DMS79 treated with DMSO at 0.1 percent for 48 hours (cell line): ENCODE results near the gene HOATZ.

Experiments used
- DNase-seq: peaks from one replicate; lab custom pipeline; 2025; lab: John Stamatoyannopoulos, UW

Gene HOATZ

DNA sequence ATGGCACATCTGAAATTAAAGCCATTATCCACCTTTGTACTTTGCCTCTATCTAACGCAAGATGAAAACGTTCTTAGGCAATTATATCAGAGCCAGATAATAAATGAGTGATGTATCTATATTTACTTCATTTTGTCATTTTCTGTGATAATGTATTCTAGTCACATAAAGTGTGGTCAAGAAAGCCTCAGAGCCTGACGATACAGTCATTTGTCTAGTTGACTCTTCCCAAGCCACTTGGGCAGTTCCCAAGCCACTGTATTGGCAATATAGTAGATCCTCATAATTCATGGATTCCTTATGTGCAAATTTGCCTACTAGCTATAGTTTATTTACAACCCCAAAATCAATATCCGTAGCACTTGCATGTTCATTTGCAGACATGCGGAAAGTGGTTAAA, 7.8 kb downstream of the HOATZ start:
- no peak for DNase-seq

DNA sequence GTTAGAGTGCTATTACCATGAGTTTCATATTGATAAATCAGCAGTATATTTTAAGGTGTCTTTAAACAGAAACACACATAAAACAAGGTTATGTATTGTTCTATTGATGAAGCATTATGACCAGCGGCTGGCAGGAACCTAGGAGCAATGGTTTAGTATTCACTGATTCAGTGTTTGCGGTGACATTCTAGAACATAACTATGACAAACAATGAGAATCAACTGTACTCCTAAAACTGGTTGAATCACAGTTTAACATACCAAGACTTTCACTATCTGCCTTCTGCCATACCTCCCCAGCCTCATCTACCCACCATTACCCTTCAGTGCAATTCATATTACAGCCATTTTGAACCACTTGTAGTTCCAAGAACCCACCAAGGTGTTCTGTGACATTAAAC, 8.8 kb downstream of the HOATZ start:
- no peak for DNase-seq

DNA sequence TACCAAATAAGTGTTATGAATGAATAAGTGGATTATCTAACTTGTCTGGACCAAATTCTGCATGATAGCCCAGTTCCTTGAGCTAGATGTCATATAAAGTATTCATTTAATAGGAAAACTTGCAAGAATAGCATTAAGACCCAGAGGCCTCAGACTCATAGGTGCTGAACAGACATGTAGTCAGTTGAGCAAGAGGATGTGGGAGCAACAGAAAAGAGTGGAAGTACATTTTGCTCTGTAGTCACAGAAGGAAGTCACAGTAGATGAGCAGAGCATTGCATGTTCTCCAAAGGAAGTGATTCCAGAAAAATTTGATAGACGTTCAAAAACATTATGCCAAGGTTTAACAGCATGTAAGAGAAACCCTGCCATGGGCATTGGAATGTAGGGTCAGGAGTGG, 9.5 kb downstream of the HOATZ start:
- DNase-seq, result no peak

DNA sequence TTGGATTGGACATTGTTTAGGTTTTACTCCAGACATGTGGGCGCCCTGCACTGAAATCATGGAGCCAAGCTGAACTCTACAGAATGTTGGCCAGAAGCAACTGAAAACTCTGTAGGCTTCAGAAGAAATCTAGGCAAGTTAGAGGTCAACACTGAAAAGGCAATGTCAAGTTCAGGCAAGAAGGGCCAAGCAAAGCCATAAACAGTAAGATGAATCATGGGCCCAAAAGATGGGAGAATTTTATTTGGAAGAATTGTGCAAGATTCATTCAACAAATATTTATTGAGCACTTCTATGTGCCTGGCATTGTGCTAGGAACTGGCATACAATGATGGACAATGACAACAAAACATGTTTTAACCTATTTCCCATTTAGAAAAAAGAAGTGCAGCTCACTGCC, 10.9 kb downstream of the HOATZ start:
- no peak for DNase-seq

DNA sequence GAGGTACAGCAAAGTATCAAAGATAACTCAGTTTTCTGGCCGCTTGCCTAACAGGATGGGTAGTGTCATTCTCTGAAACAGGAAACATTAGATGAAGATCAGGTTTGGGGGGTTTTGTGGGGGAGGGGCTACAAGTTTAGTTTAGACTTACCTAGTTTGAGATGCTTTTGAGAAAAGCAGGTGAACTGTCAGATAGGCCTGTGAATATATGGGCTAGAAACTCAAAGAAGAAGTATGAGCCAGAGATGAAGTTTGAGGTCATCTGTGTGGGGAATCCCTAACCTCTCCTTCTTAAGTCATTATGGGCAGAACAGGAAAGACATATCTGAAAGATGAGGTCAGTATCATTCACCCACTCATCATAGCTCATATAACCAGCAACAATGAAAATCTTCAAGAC, 11.9 kb downstream of the HOATZ start:
- DNase-seq, result no peak

DNA sequence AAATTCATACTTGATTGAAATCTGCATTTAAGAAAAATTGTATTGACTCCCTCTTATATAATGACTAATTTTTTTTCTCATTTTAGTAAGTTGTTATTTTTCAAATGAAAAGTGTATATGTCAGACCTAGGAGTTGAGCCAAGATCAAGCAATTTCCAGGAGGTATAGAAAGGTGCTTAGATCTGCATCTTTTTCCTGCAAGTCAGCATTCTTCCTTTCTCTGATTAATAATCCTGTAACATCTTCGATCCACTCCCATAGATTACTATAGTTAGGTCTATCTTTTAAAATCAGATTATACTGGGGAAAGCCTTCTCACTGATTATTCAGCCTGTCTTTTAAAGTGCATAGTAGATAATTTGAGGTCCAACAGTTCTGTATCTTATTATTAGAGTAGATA, 12.7 kb downstream of the HOATZ start:
- no peak for DNase-seq

DNA sequence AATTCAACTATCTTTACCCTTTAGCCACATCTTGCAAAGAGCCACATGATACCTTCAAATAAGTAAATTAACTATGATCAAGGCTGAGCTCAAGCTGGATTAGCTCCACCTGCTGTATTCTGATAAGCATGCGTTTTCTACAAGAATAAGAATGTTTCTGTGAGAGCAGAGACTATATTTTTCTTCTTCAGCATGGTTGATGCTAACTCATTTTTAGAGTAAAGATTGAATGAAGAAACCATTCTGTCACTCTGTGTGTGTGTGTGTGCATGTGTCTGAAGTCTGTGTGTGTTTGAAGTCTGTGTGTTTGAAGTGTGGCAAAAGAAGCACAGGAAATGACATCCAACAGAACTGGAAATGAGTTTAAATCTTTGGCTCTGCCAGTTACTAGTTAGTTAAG, 14.0 kb downstream of the HOATZ start:
- DNase-seq, result no peak

DNA sequence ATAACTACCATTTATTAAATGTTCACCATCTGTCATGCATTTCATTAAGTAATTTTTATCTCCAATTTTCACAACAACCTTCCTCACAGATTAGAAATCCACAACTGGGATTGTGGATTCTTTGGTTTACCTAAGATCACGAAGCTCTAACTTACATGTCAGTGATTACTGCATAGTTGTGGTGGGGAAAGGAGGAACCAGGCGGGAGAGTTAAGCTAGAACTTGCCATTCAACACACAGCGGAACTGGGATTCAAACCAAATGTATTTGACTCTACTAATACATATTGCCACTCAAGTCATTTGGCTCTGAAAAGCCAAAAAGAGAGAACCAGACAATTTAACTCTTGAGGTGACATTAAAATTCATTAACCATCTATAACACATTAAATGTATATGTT, 15.5 kb downstream of the HOATZ start:
- no peak for DNase-seq

DNA sequence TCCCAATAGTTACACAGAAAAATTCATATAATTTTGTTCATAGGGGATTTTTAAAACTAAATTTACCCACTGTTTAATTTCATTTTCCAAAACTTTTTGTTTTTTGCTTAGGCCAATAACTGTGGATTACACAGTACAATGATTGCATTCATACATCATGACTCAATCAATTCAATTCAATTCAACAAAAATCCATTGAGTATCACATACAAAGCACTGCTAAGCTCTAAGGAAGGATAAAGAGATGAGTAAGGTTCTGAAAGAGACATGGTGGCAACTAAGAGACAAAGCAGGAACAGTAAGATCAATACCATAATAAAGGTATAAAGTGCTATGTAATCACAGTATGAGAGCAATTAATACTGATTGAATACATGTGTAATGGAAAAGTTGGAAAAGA, 16.6 kb downstream of the HOATZ start:
- no peak for DNase-seq

DNA sequence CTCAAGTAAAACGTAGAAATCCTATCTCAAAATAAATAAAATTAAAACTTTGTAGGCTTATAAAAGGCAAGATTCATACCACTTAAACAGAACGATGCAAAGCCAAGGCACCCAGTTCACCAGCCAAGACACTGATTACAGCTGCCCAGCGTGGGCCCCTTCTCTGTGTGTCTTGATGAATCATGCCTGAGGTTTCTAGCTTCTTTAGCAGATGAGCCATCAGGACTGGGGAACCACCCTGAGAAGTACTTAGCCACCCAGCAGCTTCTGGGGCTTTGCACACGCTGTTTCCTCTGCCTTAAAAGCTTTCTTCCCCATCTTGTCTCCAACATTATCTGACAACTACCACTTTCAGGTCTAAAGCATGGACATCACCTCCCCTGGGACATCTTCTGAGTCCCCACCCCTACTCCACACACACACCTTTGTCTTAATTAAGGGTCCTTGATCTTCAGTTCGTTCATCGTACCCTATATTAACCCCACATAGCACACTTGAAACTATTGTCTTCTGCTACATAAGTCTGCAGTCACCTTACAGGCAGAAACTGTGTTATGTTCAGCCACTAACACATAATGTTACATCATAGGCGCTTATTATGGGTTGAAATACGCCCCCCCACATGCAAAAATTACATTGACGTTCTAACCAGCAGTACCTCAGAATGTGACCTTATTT, 17.2 kb downstream of the HOATZ start:
- no peak for DNase-seq

DNA sequence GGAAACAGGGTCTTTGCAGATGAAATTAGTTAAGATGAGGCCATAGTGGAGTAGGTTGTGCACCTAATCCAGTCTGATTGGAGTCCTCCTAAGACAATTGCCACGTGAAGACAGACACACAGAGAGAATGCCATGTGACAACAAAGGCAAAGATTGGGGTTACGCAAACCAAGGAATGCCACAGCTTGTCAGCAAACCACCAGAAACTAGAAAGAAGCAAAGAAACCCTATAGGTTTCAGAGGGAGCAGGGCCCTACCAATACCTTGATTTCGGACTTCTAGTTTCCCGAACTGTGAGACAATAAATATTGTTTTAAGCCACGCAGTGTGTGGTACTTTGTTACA, 17.8 kb downstream of the HOATZ start:
- no peak for DNase-seq

DNA sequence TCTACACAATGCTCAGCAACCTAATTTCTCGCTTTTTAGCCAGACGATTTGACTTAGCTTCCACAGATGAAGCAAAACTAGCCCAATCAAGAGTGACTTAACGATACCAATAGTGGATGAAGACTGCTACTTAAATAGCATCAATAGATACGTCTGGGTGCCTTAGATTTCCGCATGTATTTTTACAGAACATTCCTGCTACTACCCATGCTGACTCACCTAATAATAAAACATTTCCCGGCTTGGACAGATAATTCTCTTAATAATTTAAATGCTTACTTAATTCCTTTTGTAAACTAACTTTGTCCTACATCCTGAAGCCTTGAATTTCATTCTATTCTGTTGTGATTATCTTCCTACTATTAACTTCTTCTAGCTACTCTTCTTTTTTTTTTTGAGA, 20.7 kb downstream of the HOATZ start:
- no peak for DNase-seq

DNA sequence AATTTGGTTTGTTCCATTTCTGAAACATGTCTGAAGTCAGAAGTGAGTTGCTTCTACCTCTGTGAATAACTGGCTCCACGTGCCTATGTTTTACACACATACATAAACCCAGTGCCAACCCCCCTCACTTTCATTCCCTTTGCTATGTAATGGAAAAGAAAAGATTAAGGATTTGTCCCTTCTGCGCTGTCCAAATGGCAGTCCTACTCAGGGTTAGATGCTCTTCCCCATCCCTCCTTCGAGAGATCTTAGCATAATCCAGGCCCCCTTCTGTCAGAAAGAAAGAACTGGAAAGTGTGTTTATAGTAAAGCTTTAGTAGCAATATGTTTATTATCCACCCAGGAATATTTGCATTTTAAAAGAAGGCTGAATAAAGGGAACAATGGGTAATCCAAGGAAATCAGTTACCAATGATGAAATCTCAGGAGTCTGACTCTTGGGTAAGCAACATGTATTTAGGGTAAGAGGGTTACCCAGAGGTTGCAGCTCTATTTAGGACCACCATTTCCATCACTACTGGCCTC, 22.8 kb downstream of the HOATZ start:
- DNase-seq, result no peak

DNA sequence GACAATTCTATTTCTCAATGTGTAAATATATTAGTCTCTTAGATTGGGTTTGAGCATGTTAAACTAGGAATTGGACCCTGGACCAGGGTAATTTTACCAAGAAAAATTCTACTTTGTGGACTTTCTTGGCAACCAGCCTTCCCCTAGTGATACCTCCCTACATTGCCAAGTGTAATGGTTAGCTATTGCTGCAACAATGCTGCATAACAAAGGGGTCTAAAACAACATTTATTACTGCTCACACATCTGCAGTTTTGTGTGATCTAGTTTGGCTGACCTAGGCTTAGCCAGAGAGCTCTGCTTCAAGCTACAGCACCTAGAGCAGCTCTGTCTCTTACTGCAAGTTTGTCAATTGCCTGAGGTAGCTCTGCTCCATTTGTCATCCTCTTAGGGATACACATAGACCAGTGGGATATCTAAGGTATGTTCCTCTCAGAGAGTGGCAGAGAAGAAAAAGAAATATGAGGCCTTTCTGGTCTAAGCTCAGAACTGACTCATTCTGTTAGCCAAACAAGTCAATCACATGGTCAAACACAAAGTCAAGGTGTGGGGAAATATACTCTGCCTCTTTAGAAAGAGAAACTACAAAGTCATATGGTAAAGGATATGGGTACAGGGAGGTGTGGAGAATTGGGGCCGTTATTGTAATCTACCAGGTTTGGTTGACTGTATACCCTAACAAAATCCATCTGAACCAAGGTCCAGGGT, 24.0 kb downstream of the HOATZ start:
- no peak for DNase-seq

DNA sequence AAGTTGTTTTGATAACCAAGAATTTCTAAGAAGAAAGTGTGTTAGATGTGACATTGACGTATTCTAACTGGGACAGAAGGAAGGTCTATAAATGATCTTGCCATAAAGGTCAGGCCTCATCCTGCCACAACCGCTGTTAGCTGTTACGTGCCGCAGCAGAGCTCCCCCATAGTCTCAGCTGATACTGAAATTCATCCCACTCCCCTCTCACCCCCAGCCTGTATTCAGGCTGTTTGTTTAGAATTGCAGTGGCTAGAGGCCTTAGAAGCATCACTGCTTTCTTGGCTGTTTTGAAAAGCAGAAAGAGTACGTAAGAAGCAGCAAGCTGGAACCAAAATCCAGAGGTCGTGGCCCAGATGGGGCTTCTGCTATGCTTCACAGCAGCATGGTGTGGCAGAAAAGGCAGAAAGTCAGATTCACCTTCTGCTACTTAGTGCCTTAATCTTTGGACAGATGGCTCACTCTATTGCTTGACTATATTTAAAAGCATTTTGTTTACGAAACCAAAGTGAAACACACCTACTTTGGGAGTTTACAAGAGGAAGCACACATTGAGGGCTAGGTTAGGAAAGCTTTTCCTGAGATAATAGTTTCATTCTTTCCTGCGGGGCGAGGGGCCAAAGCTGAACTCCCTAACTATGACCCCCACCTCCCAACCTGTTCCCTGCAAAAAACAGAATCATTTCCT, 25.0 kb downstream of the HOATZ start:
- peak; percentile 12 for DNase-seq

DNA sequence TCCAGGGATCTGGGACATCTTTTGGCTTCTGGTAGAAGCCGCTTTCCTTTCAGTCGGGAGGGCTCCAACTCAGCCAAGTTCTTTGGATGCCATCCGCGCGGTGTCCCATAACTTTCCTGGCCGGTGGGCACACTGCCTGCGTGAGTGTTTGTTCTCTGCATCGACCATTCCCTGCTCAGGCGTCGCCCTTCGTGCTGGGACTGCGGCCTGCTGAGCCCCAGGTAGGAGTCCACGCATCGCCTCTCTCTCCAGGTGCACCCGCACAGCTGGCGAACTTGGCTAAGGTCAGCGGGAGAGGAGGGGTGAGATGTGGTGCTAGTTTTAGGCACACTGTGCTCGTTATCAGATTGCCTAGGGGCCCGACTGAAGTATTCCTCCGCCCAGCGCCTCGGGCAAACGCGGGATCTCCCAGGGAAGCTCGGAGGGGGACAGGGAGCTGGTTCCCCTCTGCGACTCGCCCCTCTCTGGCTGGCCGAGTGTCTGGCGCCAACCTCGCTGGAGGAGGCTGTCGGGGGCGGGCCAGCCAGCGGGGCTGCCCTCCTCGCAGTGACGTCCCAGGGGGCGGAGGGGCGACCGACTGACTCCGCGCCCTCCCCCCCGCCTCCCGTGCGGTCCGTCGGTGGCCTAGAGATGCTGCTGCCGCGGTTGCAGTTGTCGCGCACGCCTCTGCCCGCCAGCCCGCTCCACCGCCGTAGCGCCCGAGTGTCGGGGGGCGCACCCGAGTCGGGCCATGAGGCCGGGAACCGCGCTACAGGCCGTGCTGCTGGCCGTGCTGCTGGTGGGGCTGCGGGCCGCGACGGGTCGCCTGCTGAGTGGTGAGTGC, 25.7 kb downstream of the HOATZ start, which contains the start of gene LAYN:
TSS of gene LAYN (plus strand) at position 607 of the 823 bp plus-strand sequence. CDS start at position 731, 124 bp downstream.
- peak; percentile 56 for DNase-seq

DNA sequence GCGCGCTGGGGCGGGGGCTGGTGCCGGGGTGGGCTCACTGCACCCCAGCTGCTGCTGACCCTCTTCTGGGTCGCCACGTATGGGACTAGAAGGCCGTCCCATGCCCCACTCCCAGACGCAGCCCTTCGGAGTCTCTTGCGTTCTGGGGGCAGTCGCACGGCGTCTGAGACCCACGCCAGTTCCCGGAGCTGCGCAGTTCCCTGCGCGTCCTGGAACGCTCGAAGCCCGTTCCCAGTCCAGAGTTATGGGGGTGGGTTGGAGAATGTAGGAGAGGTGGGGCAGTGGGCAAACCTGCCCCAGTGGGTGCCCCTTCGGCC, 26.3 kb downstream of the HOATZ start:
- no peak for DNase-seq

DNA sequence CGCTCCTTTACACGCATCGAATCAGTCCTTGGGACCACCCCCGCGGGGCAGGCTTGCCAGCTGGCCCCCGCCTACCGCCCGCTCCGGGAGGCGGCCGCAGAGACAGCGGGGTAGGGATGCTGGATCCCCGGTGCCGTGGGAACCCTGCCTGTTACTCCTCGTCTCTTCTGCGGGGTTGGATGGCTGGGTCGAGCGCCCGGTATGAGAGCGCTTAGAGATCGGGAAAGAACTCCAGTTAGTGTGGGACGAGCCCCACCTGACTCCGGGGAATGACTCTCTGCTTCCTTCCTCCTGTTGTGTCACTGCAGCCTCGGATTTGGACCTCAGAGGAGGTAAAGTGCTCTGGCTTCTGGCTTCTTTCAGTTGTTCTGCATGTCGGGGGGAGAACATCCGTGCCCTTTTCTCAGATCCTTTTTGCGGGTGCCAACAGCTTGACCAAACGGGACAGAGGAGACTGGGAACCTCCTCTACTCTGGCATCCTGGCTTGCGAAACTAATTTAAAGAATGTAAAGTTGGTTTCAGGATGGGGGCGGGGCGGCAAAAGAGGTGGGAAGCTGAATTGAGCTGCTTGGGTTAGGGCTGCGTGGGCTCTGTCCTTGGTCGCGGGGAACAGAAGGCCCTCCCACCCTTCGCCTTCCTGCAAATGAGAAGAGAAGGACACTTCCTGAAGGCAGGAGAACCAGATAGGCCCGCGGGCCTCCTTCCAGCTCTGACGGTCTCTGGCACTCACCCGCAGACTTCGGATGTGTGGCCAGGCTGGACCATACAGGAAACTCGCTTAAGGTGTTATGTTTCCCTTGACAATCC, 26.9 kb downstream of the HOATZ start:
- no peak for DNase-seq

DNA sequence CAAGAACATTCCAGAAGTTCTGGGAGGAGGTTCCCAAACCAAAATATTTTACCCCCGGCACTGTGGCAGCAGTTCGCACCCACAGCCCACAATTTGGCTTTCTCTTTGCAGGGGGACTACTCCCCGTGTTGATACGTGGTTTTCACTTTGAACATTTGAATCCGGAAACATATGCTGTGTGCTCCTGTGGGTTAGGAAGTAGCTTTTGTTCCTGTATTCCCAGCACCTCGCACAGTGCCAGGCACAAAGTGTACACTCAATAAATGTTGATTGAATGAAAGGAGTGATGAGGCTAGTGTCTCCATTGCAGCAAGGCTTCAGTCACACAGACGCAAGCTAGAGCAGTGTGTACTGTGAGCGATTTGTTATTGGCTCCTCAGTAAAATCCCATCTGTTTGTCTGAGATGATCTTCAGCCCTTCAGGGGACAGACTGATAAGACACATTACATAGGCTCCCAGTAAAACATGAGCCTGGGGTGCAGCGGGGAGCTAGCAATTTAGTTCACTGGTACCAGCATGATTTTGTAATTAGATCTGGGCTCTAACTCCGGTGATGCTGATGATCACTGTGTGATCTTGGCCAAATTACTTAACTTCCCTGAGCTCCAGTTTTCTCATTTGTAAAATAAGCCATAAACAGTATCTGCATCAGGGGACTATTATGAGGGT, 28.2 kb downstream of the HOATZ start:
- no peak for DNase-seq

DNA sequence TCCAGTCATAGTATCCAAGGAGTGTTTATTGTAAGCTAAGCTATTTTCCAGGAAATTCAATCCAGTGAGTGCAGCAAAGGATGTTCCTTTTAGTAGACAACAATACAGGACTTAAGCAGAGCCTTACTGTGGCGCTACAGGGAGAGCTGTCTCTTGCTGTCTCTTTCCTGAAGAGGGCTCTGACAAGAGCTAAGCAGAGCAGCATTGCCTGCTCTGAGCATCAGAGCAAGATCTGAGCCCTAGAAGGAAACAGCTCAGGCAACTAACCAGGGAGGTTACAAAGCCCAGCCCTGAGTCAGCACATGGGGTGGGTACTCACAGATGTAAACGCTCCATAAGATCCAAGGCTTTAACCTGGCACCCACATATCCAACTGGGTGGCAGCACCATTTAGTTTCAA, 33.9 kb downstream of the HOATZ start:
- no peak for DNase-seq
